Stimulated activated CD4-positive, alpha-beta T cell treated with anti-CD3 and anti-CD28 coated beads, Interleukin-2, amount 100 ng/mL, for 4 hours (primary cell): Measurements from ENCODE around the gene ADGRG7.
A peak's percentile ranks its signal among the peaks of the same experiment; 100 is the strongest.
"Not testable (repeated sequence)": the region's sequence is repeated elsewhere in the genome, so short reads cannot be mapped to it uniquely, and the experiment has no call there.

ENCODE experiments used
- DNase-seq: peaks from one replicate; pipeline ENCODE4 v3.0.0-alpha.2; 2020; ENCODE audit warnings: low read depth

ADGRG7 gene

DNA sequence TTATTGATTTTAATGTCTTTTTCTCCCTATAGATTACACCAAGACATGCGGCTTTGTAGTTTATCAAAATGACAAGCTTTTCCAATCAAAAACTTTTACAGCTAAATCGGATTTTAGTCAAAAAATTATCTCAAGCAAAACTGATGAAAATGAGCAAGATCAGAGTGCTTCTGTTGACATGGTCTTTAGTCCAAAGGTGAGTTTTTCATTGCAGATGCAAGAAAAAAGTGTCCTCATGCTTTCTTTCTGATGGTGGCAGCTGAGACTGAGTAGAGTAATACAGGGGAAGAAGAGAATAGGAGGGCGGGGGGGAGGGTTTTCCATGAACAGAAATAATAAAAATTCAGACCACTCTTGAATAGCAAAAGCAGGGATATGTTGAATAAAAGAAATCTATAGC, 36.5 kb downstream of the ADGRG7 start:
- DNase-seq, result no peak

DNA sequence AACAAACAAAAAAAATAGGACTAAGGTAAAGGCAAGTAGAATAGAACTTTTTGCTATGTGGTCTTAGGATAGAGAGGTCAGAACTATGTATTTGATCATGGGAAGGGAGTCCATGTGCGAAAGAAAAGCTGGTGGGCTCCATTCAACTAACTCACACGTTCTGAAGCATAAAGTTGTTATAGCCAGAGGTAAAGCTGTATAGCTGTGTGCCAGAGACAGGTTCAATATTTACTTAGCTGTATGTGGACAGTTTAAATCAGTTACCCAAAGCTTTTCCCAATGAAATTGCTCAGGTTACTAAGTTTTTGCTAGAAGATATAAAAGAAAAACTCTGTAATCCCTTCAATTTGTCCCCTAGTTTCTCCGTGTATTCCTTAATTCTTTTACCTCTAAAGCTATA, 37.8 kb downstream of the ADGRG7 start:
- DNase-seq, result no peak

GRCh38 chr3:100647657-100648056, 38.3 kb downstream of the ADGRG7 start:
- no peak for DNase-seq

DNA sequence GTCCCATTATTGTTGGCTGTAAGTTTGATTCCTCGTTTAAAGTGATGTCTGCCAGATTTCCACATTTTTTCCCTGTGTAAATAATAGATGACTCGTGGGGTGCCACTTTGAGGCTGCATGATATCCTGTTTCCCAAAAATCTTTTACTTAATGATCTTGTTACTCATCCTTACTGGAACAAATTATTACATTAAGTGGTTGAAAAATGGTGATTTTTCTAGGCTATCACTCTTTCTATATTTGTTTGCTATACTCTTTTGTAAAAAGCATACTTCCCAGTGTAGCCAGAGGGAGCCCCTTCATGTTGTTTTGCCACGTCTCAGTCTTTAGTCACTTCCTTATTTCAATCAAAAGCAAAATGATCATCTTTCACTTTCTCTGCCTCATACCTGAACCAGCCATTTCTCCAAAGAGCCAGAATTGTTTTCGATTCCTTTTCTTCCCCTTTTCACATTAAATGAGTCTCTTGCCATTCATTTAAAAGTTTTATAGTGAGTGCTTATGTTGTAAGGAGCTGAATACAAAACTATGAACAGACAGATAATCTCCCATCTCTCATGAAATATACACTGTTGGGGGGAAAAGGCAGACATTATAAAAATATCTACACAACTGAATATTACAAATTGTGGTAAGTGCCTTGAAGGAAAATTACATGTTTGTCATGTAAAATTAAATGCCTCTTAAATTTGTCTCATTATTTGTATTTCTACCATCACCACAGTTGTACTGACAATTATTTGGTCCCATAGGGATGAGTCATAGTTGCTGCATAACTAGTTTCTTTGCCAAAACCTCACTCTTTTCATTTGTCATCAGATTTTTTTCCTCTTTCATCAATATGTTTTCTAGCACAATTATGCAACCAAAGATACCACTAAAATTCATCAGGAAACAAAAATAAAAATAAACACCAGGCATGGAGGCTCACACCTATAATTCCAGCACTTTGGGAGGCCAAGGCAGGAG, 41.5 kb downstream of the ADGRG7 start:
- DNase-seq, result no peak

DNA sequence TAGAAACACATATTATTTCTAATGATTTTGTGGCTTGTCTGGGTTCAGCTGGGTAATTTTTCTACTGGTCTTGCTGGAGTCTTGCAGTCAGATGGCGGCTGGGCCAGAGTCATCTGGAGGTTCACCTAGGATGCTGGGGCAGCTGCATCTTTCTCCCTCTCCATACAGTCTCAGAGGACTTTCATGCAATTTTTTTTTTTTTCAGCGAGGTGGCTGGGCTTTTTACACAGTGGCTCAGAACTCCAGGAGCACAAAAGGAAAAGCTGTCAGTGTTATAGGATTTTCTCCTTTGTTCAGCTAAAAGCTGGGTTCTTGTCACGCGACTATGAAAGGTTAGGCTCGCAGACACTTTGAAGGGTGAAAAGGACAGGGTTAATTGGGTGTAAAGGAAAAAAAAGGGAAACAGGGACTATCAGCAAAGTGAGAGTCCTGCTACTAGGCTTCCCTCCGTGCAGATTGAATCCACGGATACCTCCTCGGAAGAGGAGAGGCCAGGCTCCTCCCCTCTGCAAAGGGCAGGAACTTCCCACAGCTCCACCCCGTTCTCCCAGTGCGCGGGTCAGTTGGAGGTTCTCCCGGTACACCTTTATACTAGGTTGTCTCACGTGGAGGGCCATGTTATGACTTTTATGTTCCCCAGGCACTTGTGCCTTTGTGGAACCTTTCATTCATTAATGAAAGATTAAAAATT, 44.3 kb downstream of the ADGRG7 start:
- DNase-seq, result no peak

DNA sequence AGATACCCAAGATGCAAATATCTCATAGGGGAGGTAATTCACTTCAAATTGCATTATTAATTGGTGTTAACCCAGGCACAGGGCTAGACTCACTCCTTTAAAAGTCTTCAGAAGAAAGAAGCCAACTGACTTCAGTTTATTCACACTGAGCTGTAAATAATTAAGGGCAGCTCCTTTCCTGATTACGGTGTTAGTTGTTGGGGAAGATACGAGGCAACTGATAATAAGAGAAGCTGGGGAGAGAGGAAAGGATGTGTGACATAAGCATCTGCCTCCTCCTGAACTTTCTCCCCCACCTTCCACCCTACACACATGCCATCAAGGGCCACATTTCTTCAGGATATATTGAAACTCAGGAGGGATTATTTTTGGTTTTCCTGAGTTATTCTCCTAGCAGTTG, 47.5 kb downstream of the ADGRG7 start:
- no peak for DNase-seq

GRCh38 chr3:100661294-100661693, 51.9 kb downstream of the ADGRG7 start:
- DNase-seq, result not testable (repeated sequence)

- DNase-seq, result no peak
Observed at GRCh38 chr3:100662113-100662823, 52.9 kb downstream of the ADGRG7 start.

GRCh38 chr3:100665230-100665629, 55.8 kb downstream of the ADGRG7 start:
- peak; percentile 16 for DNase-seq

DNA sequence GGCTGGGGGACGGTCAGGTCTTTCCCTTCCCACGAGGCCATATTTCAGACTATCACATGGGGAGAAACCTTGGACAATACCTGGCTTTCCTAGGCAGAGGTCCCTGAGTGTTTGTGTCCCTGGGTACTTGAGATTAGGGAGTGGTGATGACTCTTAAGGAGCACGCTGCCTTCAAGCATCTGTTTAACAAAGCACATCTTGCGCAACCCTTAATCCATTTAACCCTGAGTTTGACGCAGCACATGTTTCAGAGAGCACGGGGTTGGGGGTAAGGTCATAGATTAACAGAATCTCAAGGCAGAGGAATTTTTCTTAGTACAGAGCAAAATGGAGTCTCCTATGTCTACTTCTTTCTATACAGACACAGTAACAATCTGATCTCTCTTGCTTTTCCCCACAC, 57.3 kb downstream of the ADGRG7 start:
- DNase-seq, result not testable (repeated sequence)

DNA sequence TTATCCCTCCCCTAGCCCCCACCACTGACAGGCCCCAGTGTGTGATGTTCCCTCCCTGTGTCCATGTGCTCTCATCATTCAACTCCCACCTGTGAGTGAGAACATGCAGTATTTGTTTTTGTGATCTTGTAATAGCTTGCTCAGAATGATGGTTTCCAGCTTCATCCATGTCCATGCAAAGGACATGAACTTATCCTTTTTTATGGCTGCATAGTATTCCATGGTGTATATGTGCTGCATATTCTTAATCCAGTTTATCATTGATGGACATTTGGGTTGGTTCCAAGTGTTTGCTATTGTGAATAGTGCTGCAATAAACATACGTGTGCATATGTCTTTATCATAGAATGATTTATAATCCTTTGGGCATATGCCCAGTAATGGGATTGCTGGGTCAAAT, 57.9 kb downstream of the ADGRG7 start:
- not testable (repeated sequence) for DNase-seq

DNA sequence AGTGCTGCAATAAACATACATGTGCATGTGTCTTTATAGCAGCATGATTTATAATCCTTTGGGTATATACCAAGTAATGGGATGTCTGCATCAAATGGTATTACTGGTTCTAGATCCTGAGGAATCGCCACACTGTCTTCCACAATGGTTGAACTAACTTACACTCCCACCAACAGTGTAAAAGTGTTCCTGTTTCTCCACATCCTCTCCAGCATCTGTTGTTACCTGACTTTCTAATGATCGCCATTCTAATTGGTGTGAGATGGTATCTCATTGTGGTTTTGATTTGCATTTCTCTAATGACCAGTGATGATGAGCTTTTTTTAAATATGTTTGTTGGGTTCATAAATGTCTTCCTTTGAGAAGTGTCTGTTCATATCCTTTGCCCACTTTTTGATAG, 61.6 kb downstream of the ADGRG7 start:
- DNase-seq, result not testable (repeated sequence)

GRCh38 chr3:100681496-100681895, 72.1 kb downstream of the ADGRG7 start:
- no peak for DNase-seq

DNA sequence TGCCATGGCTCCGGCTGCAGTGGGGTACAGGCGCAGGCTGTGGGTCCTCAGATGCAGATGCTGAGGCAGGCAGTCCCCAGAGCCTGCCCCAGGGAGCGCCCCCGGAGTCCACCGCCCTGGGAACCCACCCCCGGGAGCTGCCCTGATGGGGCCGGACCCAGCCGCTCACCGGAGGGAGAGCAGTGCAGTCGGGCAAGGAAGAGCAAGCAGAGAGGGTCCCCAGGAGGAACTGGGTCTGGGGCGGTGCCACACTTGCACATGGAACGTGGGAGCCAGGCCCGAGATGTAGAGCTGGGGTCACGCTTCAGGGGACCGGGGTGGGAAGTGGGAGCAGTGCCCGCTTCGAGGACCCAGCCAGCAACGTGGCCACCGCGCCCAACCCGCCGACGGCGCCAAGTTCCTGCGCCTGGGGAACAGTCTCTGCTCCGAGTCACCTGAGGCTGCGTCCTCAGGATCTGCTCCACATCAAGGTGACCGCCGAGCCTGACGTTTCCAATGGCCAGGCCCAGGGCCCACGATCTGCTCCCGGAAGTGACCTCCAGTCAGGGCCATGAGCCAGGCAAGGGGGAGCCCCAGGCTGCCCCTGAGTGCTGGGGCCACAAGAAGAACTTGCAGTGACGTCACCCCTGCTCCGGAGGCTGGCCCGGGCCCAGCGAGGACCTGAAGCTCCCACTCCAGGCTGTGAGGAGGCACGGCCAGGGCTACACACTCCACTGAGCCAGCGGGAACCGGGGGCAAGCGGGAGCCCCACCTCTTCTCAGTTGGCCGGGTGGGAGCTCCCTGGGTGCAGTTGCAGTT, 72.9 kb downstream of the ADGRG7 start:
- DNase-seq, result no peak

DNA sequence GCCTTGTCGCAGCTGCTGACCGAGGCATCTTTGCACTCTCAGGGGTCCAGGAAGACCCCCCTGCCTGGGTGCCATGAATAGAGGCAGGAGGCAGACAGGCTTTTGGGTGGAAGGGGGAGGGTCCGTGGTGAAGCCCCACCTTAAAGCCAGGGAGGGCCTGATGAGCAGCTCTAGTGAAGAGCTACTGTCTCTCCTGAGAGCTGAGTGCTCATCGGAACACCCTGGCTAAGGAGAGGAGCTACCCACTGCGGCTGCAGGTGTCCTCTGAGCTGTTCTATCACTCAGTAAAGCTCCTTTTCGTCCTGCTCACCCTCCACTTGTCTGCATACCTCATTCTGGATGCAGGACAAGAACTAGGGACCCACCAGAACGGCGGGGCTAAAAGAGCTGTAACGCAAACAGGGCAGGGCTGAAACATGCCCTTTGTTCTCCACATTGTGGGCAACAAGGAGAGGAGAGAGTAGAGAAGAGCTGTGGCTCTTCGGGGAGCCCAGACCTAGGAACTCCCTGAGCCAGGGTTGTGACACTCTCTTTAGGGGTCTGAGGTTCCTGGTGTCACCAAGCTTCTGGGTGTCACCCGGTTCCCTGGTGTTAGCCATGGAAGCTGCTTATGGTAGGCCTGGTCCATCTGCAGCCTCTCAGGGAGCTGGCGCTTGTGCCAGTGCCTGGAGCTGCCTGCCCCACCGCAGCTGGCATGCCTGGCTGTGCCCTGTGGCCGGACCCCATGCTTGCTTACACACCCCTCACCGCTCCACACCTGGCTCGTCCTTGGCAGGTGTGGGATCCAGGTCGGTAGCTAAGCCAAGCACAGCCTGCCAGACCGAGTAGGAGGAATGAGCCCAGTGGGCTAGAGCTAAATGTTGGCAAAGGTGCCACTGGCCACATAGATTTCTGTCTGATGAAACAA, 73.7 kb downstream of the ADGRG7 start:
- DNase-seq, result no peak

DNA sequence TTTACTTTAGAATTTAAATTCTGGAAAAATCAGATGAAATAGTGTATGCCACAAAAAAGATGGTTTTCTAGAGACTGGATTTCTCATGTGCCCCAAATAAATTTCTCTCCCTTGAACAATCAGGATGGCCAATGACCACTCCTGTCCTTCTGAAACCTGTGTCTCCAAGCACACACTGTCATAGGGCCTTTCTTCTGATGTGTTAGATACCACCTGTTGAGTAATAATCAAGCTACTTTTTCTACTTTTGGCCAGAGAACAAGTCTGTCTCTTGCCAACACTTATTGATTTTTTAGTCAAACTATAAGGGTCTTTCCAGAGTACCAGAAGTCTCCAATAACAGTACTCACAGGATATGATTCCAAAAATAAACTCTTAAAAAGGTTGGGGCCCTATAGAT, 83.8 kb downstream of the ADGRG7 start:
- DNase-seq, result no peak

DNA sequence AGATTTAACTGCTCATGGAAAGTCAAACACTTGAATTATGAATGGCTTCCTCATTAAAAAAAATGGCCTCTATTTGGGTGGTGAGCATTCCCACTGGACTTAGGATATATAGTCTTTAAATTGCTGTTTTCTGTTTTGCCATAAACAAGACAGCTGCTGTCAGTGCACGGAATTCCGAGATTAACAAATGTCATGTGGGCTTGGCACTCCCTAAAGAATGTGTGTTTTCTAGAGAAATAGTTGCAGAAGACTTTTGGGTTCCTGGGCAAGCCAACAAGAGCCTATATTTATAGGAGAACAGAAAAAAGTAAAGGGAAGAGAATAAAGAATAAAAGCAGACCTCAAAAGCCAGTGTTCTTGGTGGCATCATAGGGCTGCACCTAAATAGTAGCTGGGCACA, 86.3 kb downstream of the ADGRG7 start:
- no peak for DNase-seq

DNA sequence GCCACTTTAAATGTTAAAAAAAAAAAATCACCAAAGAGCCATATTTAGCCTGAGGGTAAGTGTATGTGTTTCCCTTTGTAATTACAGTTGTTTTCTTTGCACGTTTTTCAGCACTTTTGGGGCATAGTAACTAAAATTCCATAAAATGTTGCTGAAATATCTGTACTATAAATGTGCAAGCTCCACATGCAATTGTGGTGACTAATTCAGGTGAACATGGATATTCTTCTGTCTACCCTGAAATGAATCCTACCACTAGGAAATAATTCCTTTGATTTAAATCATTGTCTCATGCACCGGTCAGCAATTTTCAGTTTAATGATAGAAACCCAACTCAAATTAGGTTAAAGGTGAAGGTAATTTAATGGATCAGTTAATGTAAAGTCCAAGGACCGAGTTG, 86.8 kb downstream of the ADGRG7 start:
- no peak for DNase-seq

- no peak for DNase-seq
Observed at GRCh38 chr3:100697172-100697571, 87.8 kb downstream of the ADGRG7 start.

DNA sequence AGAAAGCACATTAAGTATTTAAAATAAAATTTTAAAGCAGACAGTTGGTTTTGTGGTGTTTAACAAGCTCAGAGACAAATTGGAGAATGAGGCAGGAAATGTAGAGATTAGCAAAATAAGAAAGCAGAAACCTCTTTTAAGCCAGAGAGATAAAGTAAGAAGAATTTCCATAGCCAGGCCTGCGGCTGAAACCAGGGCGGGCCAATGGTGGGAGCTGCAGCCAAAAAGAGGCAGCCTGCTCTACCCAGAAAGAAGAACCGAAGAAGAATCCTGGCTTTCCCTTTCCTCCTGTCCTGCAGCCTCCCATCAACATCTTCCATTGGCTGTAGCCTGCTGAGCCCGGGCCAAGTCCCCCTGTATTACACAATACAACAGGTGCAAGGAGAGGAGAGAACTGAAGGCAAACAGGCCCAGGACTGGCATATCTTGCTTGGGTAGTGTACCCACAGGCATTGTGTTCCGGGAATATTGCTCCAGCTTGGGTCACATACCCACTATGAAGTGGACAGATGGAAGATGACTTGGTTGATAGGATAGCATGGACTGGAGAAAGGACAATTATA, 88.4 kb downstream of the ADGRG7 start:
- DNase-seq, result no peak
